Measurements from ENCODE around the gene TTC27. TPM values are rescaled to one million over a fixed set of nuclear protein-coding genes. Genes with fewer than 3 reads are reported as not detected.
"Not testable (repeated sequence)": the region's sequence is repeated elsewhere in the genome, so short reads cannot be mapped to it uniquely, and the experiment has no call there.

Gene TTC27
- total RNA-seq, 2 experiments from 2014 or later = 30.1 to 33.8 TPM

DNA sequence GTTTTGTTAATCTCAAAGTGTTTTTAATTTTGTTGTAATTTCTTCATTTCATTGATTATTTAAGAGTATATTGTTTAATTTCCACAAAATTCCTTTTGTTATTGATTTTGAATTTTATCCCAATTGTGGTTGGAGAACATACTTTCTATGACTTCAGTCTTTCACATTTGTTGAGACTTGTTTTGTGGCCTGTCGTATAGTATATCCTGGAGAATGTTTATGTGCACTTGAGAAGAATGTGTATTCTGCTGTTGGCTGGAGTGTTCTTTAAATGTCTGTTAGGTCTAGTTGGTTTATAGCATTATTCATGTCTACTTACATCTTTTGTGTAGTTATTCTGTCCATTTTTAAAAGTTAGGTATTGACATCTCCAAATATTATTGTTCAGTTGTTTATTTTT lies 120.3 kb downstream of the TTC27 start:
- intact Hi-C loops (cut with micrococcal nuclease) = no loop called here
- POLR2A ChIA-PET = no interaction called here

DNA sequence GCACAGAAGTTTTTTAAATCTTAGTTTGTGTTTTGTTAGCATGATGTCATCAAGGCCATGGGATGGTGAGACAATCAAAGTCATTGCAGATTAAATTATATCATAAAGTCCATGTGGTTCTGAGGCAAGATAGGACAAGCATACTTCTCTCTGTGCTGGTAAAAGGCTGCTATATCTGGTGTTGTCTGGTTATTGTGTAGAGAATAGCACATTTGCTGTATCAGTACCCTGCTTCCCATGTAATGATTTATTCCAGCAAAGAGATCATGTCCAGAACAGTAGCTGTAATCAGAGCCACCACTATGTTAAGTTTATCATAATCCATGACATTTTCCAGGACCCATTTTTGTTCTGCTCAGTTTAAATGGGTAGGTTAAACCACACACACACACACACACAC lies 123.0 kb downstream of the TTC27 start:
- no peak overlapping the region for H3K27ac Mint-ChIP-seq

More for the DNA sequence above, 120.3 kb downstream of the TTC27 start:
- H3K27me3 Mint-ChIP-seq = no peaks in the 10 kb centered on the region
- H3K4me1 Mint-ChIP-seq (ENCODE audit: low read depth) = peaks cover 5% of the 10 kb centered on the region
- H3K9me3 Mint-ChIP-seq = peaks cover 5% of the 10 kb centered on the region
- H3K4me3 Mint-ChIP-seq = no peak overlapping the region
- CTCF ChIA-PET = no interaction called here
- DNase-seq (no peak), ATAC-seq (no peak)
- H3K27ac Mint-ChIP-seq = no peak overlapping the region
- TF ChIP-seq, protein P1, sequence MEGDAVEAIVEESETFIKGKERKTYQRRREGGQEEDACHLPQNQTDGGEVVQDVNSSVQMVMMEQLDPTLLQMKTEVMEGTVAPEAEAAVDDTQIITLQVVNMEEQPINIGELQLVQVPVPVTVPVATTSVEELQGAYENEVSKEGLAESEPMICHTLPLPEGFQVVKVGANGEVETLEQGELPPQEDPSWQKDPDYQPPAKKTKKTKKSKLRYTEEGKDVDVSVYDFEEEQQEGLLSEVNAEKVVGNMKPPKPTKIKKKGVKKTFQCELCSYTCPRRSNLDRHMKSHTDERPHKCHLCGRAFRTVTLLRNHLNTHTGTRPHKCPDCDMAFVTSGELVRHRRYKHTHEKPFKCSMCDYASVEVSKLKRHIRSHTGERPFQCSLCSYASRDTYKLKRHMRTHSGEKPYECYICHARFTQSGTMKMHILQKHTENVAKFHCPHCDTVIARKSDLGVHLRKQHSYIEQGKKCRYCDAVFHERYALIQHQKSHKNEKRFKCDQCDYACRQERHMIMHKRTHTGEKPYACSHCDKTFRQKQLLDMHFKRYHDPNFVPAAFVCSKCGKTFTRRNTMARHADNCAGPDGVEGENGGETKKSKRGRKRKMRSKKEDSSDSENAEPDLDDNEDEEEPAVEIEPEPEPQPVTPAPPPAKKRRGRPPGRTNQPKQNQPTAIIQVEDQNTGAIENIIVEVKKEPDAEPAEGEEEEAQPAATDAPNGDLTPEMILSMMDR (IDR thresholded peaks at IDR 0.05) = no peak
- peaks cover 59% of the 10 kb centered on the region for H3K36me3 Mint-ChIP-seq (ENCODE audit: low read depth)

DNA sequence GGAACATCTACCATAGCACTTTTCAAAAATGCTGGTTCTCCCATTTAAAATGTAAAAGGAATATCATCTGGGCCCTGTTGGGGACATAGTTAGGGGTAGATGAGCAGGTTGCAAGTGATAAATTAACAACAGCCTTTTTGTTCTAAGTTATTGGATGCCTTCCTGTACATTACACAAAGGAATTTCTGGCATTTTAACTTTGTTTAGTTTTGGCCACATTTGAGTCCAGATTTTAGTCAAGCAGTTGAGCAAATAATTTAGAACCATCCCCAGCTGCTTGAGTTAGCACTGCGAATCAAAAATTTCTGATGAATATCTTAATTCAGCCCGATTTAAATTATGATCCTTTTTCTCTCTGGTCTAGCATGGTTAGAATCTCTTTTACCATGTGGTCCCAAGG lies 124.4 kb downstream of the TTC27 start:
- intact Hi-C loops (cut with micrococcal nuclease) = no loop called here
- ChIA-PET CTCF (no interaction called here), POLR2A (no interaction called here)
- TF ChIP-seq, protein P1 (IDR thresholded peaks at IDR 0.05) = no peak
- DNase-seq (no peak), ATAC-seq (no peak)
- Mint-ChIP-seq H3K27me3 (no peaks in the 10 kb centered on the region), H3K36me3 (ENCODE audit: low read depth) (peaks cover 44% of the 10 kb centered on the region), H3K9me3 (no peaks in the 10 kb centered on the region), H3K27ac (no peak overlapping the region), H3K4me1 (ENCODE audit: low read depth) (peaks cover 13% of the 10 kb centered on the region), H3K4me3 (no peak overlapping the region)

More for the DNA sequence above, 123.0 kb downstream of the TTC27 start:
- DNase-seq = no peak
- ChIA-PET POLR2A (no interaction called here), CTCF (no interaction called here)
- Mint-ChIP-seq H3K36me3 (ENCODE audit: low read depth) (peaks cover 45% of the 10 kb centered on the region), H3K4me3 (no peak overlapping the region), H3K27me3 (no peaks in the 10 kb centered on the region), H3K9me3 (peaks cover 5% of the 10 kb centered on the region), H3K4me1 (ENCODE audit: low read depth) (peaks cover 6% of the 10 kb centered on the region)
- intact Hi-C loops (cut with micrococcal nuclease) = no loop called here
- TF ChIP-seq, protein P1 (IDR thresholded peaks at IDR 0.05) = no peak
- ATAC-seq = no peak

DNA sequence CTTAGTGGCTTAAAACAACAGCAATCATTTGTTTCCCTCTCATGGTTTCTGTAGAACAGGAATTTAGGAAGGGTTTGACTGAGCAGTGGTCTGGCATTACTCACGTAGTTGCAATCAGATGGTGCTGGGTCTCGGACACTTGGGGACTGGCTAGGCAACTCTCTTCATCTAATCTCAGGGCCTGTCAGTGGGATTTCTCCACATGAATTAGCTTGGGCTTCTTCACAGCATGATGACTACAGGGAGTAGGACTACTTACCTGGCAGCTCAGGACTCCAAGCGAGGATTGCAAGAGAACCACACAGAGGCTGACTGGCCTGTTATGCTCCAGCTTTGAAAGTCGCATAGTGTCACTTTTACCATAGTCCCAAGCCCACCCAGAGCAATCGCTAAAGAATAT lies 125.1 kb downstream of the TTC27 start:
- Mint-ChIP-seq H3K4me3 (no peak overlapping the region), H3K27ac (no peak overlapping the region), H3K27me3 (no peaks in the 10 kb centered on the region), H3K9me3 (no peaks in the 10 kb centered on the region), H3K36me3 (ENCODE audit: low read depth) (peaks cover 41% of the 10 kb centered on the region), H3K4me1 (ENCODE audit: low read depth) (peaks cover 13% of the 10 kb centered on the region)
- POLR2A ChIA-PET = no interaction called here
- CTCF ChIA-PET = no interaction called here
- ATAC-seq (no peak), DNase-seq (no peak)
- intact Hi-C loops (cut with micrococcal nuclease) = no loop called here
- TF ChIP-seq, protein P1 (IDR thresholded peaks at IDR 0.05) = no peak

DNA sequence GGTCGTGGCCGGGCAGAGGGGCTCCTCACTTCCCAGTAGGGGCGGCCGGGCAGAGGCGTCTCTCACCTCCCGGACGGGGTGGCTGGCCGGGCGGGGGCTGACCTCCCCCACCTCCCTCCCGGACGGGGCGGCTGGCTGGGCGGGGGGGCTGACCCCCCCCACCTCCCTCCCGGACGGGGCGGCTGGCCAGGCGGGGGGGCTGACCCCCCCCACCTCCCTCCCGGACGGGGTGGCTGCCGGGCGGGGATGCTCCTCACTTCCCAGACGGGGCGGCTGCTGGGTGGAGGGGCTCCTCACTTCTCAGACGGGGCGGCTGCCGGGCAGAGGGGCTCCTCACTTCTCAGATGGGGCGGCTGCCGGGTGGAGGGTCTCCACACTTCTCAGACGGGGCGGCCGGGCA lies 126.8 kb downstream of the TTC27 start:
- H3K4me1 Mint-ChIP-seq (ENCODE audit: low read depth) = peaks cover 13% of the 10 kb centered on the region
- intact Hi-C loops (cut with micrococcal nuclease); CTCF ChIA-PET; H3K9me3 Mint-ChIP-seq; H3K27me3 Mint-ChIP-seq; DNase-seq; H3K27ac Mint-ChIP-seq; H3K4me3 Mint-ChIP-seq; ATAC-seq; POLR2A ChIA-PET: not testable (repeated sequence)
- H3K36me3 Mint-ChIP-seq (ENCODE audit: low read depth) = peaks cover 33% of the 10 kb centered on the region

DNA sequence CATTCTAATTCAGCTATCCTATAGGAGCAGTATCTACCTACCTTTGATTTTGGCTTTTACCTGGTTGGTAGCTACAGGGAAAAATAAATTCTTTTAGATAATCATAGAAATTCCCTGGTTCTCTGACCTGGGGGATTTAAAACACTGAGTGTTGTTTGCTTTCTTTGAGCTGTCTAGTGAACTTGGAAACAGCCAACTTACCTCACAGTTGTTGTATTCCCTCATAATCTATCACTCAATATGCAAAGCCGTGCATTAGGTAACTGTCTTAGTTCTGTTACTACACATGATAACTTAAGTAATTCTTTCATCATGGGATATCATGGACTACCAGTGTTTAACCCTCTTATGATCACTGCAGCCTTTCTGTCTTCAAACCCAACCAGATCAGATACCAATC lies 127.8 kb downstream of the TTC27 start:
- DNase-seq (no peak), ATAC-seq (no peak)
- peaks cover 33% of the 10 kb centered on the region for H3K36me3 Mint-ChIP-seq (ENCODE audit: low read depth)
- no peak overlapping the region for H3K27ac Mint-ChIP-seq
- CTCF ChIA-PET = no interaction called here
- intact Hi-C loops (cut with micrococcal nuclease) = no loop called here
- TF ChIP-seq, protein P1 (IDR thresholded peaks at IDR 0.05) = no peak
- H3K9me3 Mint-ChIP-seq = no peaks in the 10 kb centered on the region
- H3K4me1 Mint-ChIP-seq (ENCODE audit: low read depth) = peaks cover 13% of the 10 kb centered on the region
- peak overlapping the region; percentile 44 for H3K4me3 Mint-ChIP-seq
- no peaks in the 10 kb centered on the region for H3K27me3 Mint-ChIP-seq
- POLR2A ChIA-PET = no interaction called here
